IPS-15b (cell line): ENCODE measurements around the gene REPIN1.

Experiments
- H3K27me3 ChIP-seq: one replicate; pipeline ENCODE4 v1.6.1; 2013; ENCODE audit warnings: low read length; ENCODE audit not compliant: control insufficient read depth, insufficient read depth
- H3K36me3 ChIP-seq: one replicate; pipeline ENCODE4 v1.6.1; 2013; ENCODE audit warnings: low read length; ENCODE audit not compliant: control insufficient read depth, insufficient read depth
- H3K4me1 ChIP-seq: one replicate; pipeline ENCODE4 v1.6.1; 2013; ENCODE audit warnings: mild to moderate bottlenecking, low read length; ENCODE audit not compliant: control insufficient read depth, insufficient read depth
- H3K4me3 ChIP-seq: one replicate; pipeline ENCODE4 v1.5.1; 2013; ENCODE audit warnings: low read depth, low read length
- H3K9ac ChIP-seq: one replicate; pipeline ENCODE4 v1.6.1; 2013; ENCODE audit warnings: low read depth, mild to moderate bottlenecking, low read length
- H3K9me3 ChIP-seq: one replicate; pipeline ENCODE4 v1.6.1; 2013; ENCODE audit warnings: mild to moderate bottlenecking, low read length; ENCODE audit not compliant: control insufficient read depth, insufficient read depth

REPIN1 gene

DNA sequence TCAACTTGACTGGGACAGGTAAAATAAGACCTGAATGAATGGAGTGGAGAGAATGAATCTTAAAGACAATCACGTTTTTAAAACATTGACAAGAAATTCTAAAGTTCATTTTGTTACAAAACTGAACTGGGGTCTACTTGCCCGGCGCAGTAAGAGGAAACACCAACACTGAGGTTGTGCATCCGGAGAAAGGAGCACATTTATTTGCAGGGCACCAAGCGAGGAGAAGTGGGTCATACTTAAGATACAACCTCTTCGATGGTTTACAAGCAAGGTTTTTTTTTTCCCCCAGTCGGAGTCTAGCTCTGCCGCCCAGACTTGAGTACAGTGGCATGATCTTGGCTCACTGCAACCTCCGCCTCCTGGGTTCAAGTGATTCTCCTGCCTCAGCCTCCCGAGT lies 3.4 kb upstream of the REPIN1 start:
- H3K4me3 ChIP-seq = no peak overlapping the region
- peaks cover 15% of the 10 kb centered on the region for H3K4me1 ChIP-seq
- no peaks in the 10 kb centered on the region for H3K9me3 ChIP-seq
- H3K36me3 ChIP-seq = peaks cover 5% of the 10 kb centered on the region
- H3K27me3 ChIP-seq = no peaks in the 10 kb centered on the region
- H3K9ac ChIP-seq = no peak overlapping the region

DNA sequence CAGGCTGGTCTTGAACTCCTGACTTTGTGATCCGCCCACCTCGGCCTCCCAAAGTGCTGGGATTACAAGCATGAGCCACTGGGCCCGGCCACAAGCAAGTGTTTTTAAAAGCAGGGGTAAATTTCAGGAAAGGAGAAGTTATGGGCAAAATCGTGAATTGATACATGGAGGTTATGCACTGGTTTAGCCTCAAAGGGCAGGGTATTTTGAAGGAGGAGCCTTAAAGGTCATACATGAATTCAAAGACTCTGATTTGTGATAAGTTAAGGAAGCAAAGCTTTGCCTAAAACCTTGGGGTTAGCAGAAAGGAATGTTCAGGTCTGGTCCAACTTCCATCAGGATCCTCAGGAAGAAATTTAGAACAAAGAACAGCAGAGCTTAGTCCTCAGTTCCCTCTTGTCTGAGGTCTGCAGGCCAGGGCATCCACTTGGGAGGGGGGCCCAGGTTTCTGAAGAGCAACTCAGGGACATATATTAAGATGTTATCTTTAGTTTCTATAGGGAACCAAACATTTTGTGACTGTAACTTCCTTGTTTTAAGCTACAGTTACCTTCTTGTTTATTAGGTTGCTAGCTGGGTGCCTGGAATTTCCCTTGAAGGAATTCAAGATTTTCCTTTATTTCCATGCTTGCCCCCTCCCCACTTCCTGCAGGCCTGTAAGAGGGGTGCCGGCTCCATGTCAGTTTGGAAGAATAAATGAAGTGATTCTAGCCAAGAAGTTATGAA lies 2.8 kb upstream of the REPIN1 start:
- no peaks in the 10 kb centered on the region for H3K27me3 ChIP-seq
- H3K9me3 ChIP-seq = no peaks in the 10 kb centered on the region
- peaks cover 10% of the 10 kb centered on the region for H3K36me3 ChIP-seq
- H3K9ac ChIP-seq = no peak overlapping the region
- peaks cover 15% of the 10 kb centered on the region for H3K4me1 ChIP-seq
- no peak overlapping the region for H3K4me3 ChIP-seq

DNA sequence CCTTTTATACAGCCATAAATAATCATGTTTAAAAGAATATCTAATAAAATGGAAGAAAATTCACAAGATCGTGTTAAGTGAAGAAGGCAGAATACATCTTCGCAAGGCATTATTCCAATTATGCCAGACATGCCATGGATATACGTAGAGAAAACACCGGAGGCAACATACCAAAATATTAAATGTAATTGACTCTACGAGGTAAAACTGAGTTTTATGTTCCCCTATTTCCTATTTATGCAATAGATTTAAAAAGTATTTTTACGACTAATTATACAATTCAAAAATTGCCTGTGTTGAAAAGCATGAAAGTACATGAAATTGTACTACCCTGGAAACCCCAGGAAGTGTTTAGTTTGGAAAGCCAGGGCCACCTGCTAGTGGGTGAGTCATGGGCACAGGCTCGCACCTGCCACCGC lies 936 bp upstream of the REPIN1 start:
- H3K4me1 ChIP-seq = peaks cover 7% of the 10 kb centered on the region
- no peaks in the 10 kb centered on the region for H3K27me3 ChIP-seq
- peaks cover 25% of the 10 kb centered on the region for H3K36me3 ChIP-seq
- H3K9ac ChIP-seq = peak overlapping the region; percentile 79
- peak overlapping the region; percentile 87 for H3K4me3 ChIP-seq
- no peaks in the 10 kb centered on the region for H3K9me3 ChIP-seq

DNA sequence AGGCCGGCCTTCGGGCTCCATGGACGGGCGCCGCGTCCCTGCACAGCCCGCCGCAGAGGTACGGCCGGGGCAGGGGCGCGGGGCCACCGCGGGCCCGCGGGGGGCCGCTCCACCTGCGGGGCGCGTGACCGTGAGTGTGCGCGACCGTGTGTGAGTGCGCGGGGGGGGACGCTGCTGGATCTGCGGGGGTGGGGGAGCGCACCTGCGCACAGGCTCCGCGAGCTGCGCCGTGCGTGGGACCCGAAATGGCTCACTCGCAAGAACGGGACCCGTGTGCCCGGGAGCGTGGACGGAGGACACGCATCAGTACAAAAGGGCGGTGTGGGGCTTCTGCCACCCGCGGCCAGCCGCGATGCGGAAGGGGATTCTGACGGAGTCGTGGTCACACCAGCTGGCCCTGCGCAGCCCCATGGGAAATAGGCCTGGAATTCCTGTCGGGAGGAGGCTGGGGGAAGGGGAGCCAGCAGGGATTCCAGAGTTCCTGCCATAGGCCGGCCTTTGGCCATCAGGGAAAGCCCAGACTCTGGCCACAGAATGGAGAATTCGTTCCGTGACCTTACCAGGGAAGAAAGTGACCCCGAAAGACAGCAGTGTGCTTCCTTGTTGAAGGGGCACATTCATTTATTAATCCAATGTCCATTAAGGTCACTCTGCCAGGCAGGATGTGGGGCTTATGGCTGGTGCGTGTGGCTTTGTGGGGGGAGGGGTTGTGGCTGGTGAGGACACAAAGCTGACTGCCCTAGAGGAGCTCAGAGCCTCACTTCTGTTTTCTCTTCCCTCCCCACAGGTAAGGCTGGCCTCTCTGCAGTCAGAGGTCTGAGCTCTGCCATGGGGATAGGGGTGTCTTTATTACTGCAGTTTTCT lies 494 bp downstream of the REPIN1 start:
- Histone ChIP-seq H3K36me3 (peaks cover 36% of the 10 kb centered on the region), H3K27me3 (no peaks in the 10 kb centered on the region), H3K4me1 (peaks cover 7% of the 10 kb centered on the region), H3K9me3 (no peaks in the 10 kb centered on the region), H3K9ac (peak overlapping the region; percentile 85), H3K4me3 (peak overlapping the region; percentile 87)

DNA sequence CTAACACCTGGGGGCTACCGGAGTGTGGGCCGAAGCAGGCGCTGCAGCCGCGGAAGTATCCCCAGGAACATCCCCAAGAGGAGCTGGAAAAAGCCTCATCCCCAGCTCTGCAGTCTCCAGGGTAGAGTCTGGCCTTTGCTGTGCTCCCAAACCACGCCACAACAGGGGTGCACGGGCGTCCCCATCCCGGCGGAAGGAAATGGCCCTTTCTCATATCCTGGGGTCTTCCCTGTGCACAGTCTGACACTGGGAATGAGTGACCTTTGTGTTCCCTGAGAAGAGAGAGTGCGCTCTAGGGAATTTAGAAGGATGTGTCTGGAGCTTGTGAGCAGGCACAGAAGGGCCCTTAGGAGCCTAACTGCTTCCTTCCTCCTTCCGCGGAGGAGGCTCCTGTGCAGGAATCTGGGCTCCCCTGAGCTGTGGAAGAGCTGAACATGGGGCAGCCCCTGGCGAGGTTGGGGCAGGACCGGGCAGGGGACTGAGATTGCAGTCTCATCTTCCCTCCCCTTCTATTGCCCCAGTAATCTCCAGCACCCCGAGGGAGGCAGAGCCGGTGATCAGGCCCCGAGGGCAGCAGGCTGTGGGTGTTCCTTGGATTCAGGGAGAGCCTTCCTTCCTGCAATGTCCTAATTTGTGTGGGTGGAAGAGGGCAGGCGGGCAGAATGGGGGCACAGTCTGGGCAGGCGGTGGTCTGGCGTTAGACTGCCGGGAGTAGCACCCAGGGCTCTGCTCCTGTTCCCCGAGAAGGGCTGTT lies 1.3 kb downstream of the REPIN1 start:
- peak overlapping the region; percentile 85 for H3K9ac ChIP-seq
- H3K4me1 ChIP-seq = peaks cover 7% of the 10 kb centered on the region
- H3K27me3 ChIP-seq = no peaks in the 10 kb centered on the region
- peak overlapping the region; percentile 87 for H3K4me3 ChIP-seq
- H3K36me3 ChIP-seq = peaks cover 42% of the 10 kb centered on the region
- H3K9me3 ChIP-seq = no peaks in the 10 kb centered on the region

DNA sequence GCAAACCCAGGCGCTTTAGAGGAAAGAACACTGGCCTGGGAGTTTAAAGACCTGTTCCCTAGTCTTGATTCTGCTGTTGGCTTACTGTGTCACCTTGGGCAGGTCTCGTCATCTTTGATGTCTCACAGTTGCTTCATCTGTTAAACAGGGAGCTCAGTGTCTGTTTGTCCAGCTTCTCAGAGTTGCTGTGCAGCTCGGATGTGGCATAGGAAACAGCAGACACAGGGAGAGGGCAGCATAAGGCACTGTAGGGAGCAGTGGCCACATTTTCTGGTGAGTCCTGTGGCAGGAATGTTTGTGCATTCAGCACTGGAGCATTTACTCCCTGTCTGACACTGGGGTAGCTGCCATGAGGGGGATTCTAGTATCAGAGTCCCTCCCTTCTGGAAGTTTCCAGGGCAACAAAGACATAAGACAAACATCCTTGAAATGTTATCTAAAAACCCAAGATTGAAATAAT lies 2.0 kb downstream of the REPIN1 start:
- no peaks in the 10 kb centered on the region for H3K27me3 ChIP-seq
- H3K4me3 ChIP-seq = no peak overlapping the region
- H3K36me3 ChIP-seq = peaks cover 42% of the 10 kb centered on the region
- H3K4me1 ChIP-seq = peaks cover 7% of the 10 kb centered on the region
- no peaks in the 10 kb centered on the region for H3K9me3 ChIP-seq
- no peak overlapping the region for H3K9ac ChIP-seq

DNA sequence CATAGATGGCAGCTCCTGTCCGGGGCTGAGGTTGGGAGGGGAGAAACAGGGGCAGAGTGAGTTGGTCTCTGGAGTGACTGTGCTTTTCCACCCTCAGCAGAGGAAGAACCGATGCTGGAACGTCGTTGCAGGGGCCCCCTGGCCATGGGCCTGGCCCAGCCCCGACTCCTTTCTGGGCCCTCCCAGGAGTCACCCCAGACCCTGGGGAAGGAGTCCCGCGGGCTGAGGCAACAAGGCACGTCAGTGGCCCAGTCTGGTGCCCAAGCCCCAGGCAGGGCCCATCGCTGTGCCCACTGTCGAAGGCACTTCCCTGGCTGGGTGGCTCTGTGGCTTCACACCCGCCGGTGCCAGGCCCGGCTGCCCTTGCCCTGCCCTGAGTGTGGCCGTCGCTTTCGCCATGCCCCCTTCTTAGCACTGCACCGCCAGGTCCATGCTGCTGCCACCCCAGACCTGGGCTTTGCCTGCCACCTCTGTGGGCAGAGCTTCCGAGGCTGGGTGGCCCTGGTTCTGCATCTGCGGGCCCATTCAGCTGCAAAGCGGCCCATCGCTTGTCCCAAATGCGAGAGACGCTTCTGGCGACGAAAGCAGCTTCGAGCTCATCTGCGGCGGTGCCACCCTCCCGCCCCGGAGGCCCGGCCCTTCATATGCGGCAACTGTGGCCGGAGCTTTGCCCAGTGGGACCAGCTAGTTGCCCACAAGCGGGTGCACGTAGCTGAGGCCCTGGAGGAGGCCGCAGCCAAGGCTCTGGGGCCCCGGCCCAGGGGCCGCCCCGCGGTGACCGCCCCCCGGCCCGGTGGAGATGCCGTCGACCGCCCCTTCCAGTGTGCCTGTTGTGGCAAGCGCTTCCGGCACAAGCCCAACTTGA lies 2.7 kb downstream of the REPIN1 start:
- Histone ChIP-seq H3K27me3 (no peaks in the 10 kb centered on the region), H3K9me3 (no peaks in the 10 kb centered on the region), H3K9ac (no peak overlapping the region), H3K36me3 (peaks cover 42% of the 10 kb centered on the region), H3K4me1 (peaks cover 11% of the 10 kb centered on the region), H3K4me3 (no peak overlapping the region)

DNA sequence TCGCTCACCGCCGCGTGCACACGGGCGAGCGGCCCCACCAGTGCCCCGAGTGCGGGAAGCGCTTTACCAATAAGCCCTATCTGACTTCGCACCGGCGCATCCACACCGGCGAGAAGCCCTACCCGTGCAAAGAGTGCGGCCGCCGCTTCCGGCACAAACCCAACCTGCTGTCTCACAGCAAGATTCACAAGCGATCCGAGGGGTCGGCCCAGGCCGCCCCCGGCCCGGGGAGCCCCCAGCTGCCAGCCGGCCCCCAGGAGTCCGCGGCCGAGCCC lies 3.3 kb downstream of the REPIN1 start:
- Histone ChIP-seq H3K9me3 (no peaks in the 10 kb centered on the region), H3K9ac (no peak overlapping the region), H3K36me3 (peaks cover 42% of the 10 kb centered on the region), H3K4me3 (no peak overlapping the region), H3K27me3 (no peaks in the 10 kb centered on the region), H3K4me1 (peaks cover 16% of the 10 kb centered on the region)

DNA sequence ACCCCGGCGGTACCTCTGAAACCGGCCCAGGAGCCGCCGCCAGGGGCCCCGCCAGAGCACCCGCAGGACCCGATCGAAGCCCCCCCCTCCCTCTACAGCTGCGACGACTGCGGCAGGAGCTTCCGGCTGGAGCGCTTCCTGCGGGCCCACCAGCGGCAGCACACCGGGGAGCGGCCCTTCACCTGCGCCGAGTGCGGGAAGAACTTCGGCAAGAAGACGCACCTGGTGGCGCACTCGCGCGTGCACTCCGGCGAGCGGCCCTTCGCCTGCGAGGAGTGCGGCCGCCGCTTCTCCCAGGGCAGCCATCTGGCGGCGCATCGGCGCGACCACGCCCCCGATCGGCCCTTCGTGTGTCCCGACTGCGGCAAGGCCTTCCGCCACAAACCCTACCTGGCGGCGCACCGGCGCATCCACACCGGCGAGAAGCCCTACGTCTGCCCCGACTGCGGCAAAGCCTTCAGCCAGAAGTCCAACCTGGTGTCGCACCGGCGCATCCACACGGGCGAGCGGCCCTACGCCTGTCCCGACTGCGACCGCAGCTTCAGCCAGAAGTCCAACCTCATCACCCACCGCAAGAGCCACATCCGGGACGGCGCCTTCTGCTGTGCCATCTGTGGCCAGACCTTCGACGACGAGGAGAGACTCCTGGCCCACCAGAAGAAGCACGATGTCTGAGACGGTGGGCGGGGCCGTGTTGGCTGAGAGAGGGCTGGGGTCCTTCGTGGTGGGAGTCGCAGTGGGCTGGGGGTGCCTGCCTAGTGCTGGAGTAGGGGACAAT lies 3.8 kb downstream of the REPIN1 start:
- H3K27me3 ChIP-seq = no peaks in the 10 kb centered on the region
- peak overlapping the region; percentile 24 for H3K9ac ChIP-seq
- H3K9me3 ChIP-seq = no peaks in the 10 kb centered on the region
- peaks cover 42% of the 10 kb centered on the region for H3K36me3 ChIP-seq
- H3K4me1 ChIP-seq = peaks cover 20% of the 10 kb centered on the region
- H3K4me3 ChIP-seq = no peak overlapping the region

DNA sequence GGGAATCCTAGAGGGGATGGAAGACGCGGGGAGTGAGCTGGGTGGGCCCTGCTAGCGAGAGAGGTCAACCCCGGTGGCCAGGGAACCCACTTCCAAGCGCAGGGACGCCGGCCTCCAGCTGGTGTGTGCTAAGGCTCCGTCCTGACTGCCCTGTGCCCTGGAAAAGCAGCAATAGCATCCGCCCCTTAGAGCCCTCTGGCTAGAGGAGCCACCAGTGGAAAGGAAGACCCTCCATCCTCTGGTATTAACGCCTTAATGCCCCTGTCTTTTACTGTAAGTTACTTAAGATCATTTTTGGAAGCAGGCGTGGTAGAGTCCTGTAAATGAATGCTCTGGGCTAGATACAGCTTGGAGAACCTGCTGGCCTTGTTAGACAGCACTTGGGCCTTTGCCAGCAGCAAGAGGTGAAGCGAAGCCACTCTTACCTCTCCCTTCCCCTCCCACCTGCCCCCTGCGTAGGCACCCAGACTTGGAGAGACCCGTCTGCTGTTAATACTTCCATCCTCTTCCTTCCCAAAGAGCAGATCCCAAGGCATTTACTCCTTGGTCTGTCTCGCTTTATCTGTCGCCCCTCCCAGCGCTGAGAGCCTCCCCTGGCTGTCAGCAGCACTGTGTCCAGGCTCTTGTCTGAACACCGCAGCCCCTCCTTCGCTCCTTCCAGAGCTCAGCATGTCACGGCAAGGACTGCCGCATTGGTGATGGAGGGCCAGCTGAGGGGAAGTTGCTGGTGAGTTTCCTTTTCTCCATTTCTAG lies 4.6 kb downstream of the REPIN1 start:
- Histone ChIP-seq H3K27me3 (no peaks in the 10 kb centered on the region), H3K9ac (peak overlapping the region; percentile 24), H3K36me3 (peaks cover 42% of the 10 kb centered on the region), H3K4me3 (no peak overlapping the region), H3K4me1 (peaks cover 26% of the 10 kb centered on the region), H3K9me3 (no peaks in the 10 kb centered on the region)
